SU-DHL-6 (cell line): ENCODE results near the gene TNRC6B.
"Not testable (repeated sequence)": the region's sequence is repeated elsewhere in the genome, so short reads cannot be mapped to it uniquely, and the experiment has no call there.

ENCODE experiments used
- H2AFZ ChIP-seq: fragments of 200-600 bp; sonication (generic); 2 replicates; pipeline ENCODE4 v1.6.1; 2014; ENCODE audit warnings: low read depth, mild to moderate bottlenecking, moderate library complexity, mixed read lengths, antibody characterized with exemption, low read length; ENCODE audit not compliant: severe bottlenecking
- H3F3A ChIP-seq: fragments of 200-600 bp; shearing (Covaris generic); 2 replicates; pipeline ENCODE4 v1.6.0; 2016; ENCODE audit warnings: antibody characterized with exemption, mild to moderate bottlenecking; ENCODE audit not compliant: insufficient read depth
- H3K27ac ChIP-seq: fragments of 200-600 bp; sonication (generic); 2 replicates; pipeline ENCODE4 v1.5.1; 2016; ENCODE audit warnings: low read depth, mild to moderate bottlenecking, low read length, moderate library complexity, mixed read lengths
- H3K27me3 ChIP-seq: fragments of 200-600 bp; sonication (generic), shearing (Covaris generic); 2 replicates; pipeline ENCODE4 v1.6.0; 2014; ENCODE audit warnings: mild to moderate bottlenecking, low read length
- H3K36me3 ChIP-seq: fragments of 200-600 bp; sonication (generic); 2 replicates; pipeline ENCODE4 v1.6.1; 2014; ENCODE audit warnings: mild to moderate bottlenecking, low read length, mixed read lengths
- H3K4me2 ChIP-seq: fragments of 300-600, 200-600 bp; shearing (Covaris generic), sonication (generic); 2 replicates; pipeline ENCODE4 v1.6.0; 2014; ENCODE audit warnings: low read length, low read depth, mild to moderate bottlenecking; ENCODE audit not compliant: poor library complexity, severe bottlenecking
- H3K4me3 ChIP-seq: fragments of 200-600 bp; sonication (generic); 2 replicates; pipeline ENCODE4 v1.5.1; 2014; ENCODE audit warnings: antibody characterized with exemption, low read length, mild to moderate bottlenecking, mixed read lengths; ENCODE audit not compliant: insufficient read depth, poor library complexity, severe bottlenecking
- H3K79me2 ChIP-seq: fragments of 200-600 bp; sonication (generic); 2 replicates; pipeline ENCODE4 v1.6.1; 2014; ENCODE audit warnings: mild to moderate bottlenecking, low read length, moderate library complexity; ENCODE audit not compliant: insufficient read depth
- H3K9ac ChIP-seq: fragments of 200-600 bp; sonication (generic); 2 replicates; pipeline ENCODE4 v1.7.0; 2014; ENCODE audit warnings: mild to moderate bottlenecking, low read length
- H3K9me2 ChIP-seq: fragments of 200-600 bp; sonication (generic); replicated peaks from 2 replicates; pipeline ENCODE4 v1.6.1; 2014; ENCODE audit warnings: low read length; ENCODE audit not compliant: insufficient read depth
- H3K9me3 ChIP-seq: fragments of 200-600 bp; sonication (generic); 2 replicates; pipeline ENCODE4 v1.6.1; 2014; ENCODE audit warnings: low read length, mixed read lengths; ENCODE audit not compliant: insufficient read depth
- H4K20me1 ChIP-seq: fragments of 200-600 bp; sonication (generic); 2 replicates; pipeline ENCODE4 v1.6.1; 2014; ENCODE audit warnings: low read depth, mild to moderate bottlenecking, antibody characterized with exemption, low read length, moderate library complexity, mixed read lengths
- EZH2phosphoT487 ChIP-seq: fragments of 200-600 bp; sonication (generic), shearing (Covaris generic); conservative IDR thresholded peaks from 2 replicates; pipeline ENCODE4 v1.6.1; 2018; ENCODE audit warnings: mild to moderate bottlenecking, antibody characterized with exemption, low read length, moderate library complexity, mixed read lengths
- TF ChIP-seq, protein P1 (sequence below): fragments of 200-600 bp; sonication (generic); IDR thresholded peaks from one replicate; pipeline ENCODE4 v1.5.1; 2017; ENCODE audit warnings: antibody characterized with exemption, mild to moderate bottlenecking, low read length, moderate library complexity; ENCODE audit not compliant: insufficient read depth, poor library complexity, severe bottlenecking

Gene TNRC6B

DNA sequence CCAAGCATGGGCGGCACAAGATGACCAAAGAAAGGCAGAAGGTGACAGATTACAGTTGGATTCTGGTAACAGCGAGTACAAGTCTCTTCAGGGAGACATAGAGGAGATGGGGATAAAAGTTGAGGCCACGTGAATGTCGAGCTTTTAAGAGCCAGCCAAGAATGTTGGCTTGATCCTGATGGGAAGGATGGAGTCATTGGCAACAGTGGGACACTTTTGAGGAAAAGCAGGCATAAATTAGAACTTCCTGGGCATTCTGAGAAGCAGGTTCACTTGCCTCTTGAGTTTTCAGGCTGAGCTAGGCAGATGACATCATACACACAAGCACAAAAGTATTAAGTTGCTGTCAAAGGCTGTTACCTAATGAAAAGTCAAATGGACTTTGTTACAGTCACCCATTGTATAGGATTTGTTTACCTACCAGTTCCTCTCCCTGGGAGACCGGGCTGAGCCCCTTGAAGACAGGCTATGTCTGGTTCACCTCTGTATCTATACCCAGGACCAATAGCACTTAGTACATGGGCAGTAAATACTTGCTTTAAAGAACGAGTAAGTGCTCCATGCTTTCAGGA lies 41.1 kb downstream of the TNRC6B start:
- H3F3A ChIP-seq = peaks cover 20% of the 10 kb centered on the region
- no peak overlapping the region for H3K9ac ChIP-seq
- H3K9me2 ChIP-seq = no peaks in the 10 kb centered on the region
- H3K27me3 ChIP-seq = no peaks in the 10 kb centered on the region
- H2AFZ ChIP-seq = no peak overlapping the region
- H4K20me1 ChIP-seq = no peaks in the 10 kb centered on the region
- no peak overlapping the region for H3K4me3 ChIP-seq
- TF ChIP-seq EZH2phosphoT487 = no peak
- TF ChIP-seq, protein P1, sequence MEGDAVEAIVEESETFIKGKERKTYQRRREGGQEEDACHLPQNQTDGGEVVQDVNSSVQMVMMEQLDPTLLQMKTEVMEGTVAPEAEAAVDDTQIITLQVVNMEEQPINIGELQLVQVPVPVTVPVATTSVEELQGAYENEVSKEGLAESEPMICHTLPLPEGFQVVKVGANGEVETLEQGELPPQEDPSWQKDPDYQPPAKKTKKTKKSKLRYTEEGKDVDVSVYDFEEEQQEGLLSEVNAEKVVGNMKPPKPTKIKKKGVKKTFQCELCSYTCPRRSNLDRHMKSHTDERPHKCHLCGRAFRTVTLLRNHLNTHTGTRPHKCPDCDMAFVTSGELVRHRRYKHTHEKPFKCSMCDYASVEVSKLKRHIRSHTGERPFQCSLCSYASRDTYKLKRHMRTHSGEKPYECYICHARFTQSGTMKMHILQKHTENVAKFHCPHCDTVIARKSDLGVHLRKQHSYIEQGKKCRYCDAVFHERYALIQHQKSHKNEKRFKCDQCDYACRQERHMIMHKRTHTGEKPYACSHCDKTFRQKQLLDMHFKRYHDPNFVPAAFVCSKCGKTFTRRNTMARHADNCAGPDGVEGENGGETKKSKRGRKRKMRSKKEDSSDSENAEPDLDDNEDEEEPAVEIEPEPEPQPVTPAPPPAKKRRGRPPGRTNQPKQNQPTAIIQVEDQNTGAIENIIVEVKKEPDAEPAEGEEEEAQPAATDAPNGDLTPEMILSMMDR = no peak
- H3K27ac ChIP-seq = no peak overlapping the region
- no peaks in the 10 kb centered on the region for H3K36me3 ChIP-seq
- no peak overlapping the region for H3K4me2 ChIP-seq
- H3K9me3 ChIP-seq = no peaks in the 10 kb centered on the region
- H3K79me2 ChIP-seq = peaks cover 93% of the 10 kb centered on the region

DNA sequence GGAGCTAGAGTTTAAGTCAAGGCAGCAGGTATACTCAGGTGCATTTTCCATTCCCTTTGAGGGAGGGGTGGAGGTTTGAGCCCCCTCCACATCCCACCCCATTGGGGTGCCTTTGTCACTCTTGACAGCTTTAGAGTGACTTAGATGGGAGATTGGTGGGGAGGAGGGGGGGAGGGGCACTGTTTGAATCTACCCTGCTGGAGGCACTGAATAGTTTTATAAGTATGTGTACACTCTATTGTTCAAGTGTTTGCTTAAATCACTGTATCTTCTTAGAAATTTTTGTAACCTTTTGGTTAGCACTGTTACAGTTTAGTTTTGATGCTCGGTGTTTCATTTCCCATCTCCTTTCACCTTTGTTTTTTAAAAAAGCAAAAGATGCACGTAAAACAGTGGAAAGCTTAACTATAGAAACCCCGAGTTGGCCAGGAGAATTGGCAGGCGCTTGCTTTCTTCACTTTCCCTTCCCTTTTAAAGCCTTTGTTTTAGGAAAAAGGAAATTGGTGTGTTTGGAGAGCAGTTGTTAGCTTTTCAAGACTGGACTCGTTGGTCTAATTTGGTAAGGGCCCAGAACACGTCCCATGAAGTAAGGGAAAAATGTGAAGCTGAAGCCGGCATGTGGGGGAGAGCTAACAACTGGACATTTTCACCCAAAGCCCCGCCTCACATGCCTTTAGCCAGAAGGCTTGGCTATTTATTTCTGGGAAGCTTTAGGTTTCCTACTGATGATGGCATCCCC lies 42.8 kb downstream of the TNRC6B start:
- Histone ChIP-seq H3K27me3 (no peaks in the 10 kb centered on the region), H3K9me2 (no peaks in the 10 kb centered on the region), H3K27ac (no peak overlapping the region), H3F3A (peaks cover 13% of the 10 kb centered on the region), H2AFZ (no peak overlapping the region), H3K4me3 (no peak overlapping the region), H3K79me2 (peaks cover 89% of the 10 kb centered on the region), H4K20me1 (no peaks in the 10 kb centered on the region), H3K4me2 (no peak overlapping the region), H3K36me3 (no peaks in the 10 kb centered on the region), H3K9me3 (no peaks in the 10 kb centered on the region), H3K9ac (no peak overlapping the region)
- TF ChIP-seq, protein P1 = no peak
- no peak for TF ChIP-seq EZH2phosphoT487

DNA sequence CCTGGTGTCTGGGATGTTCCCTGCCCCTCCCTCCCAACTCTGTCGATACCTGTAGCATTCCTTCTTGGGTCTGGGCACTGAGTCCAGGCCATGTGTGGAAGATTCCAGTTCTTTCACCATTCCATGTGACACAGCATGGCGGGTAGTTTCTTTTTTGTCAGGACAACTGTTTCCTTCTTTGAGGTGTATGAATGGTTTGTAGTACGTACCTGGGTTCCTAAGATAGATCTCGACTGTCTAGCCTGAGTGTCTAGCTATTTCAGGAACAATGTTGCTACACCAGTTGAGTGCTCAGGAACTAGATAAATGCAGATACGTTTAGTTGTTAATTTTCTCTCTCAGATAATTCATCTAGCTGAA lies 43.3 kb downstream of the TNRC6B start:
- no peaks in the 10 kb centered on the region for H3K9me2 ChIP-seq
- H3K36me3 ChIP-seq = no peaks in the 10 kb centered on the region
- no peaks in the 10 kb centered on the region for H4K20me1 ChIP-seq
- H3K4me3 ChIP-seq = no peak overlapping the region
- no peak overlapping the region for H3K9ac ChIP-seq
- H3K27ac ChIP-seq = no peak overlapping the region
- peaks cover 9% of the 10 kb centered on the region; the same call in 1 of the 2 replicates for H3F3A ChIP-seq
- no peaks in the 10 kb centered on the region for H3K27me3 ChIP-seq
- H3K79me2 ChIP-seq = peaks cover 90% of the 10 kb centered on the region
- H2AFZ ChIP-seq = no peak overlapping the region
- H3K4me2 ChIP-seq = no peak overlapping the region
- H3K9me3 ChIP-seq = no peaks in the 10 kb centered on the region
- TF ChIP-seq, protein P1 = no peak
- no peak for TF ChIP-seq EZH2phosphoT487

DNA sequence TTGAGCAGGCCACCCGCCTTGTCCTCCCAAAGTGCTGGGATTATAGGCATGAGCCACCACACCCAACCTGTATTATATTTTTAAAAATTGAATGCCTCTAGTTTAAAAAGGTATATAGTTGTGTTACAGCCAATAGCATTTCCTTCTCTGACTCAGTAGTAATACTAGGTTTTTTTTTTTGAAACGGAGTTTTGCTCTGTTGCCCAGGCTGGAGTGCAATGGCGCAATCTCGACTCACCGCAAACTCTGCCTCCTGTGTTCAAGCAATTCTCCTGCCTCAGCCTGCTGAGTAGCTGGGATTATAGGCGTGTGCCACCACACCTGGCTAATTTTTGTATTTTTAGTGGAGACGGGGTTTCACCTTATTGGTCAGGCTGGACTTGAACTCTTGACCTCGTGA lies 45.3 kb downstream of the TNRC6B start:
- not testable (repeated sequence) for H4K20me1 ChIP-seq, H3K9ac ChIP-seq, H3F3A ChIP-seq, H3K36me3 ChIP-seq, H3K9me3 ChIP-seq, H3K27me3 ChIP-seq, H3K9me2 ChIP-seq, H3K4me3 ChIP-seq, H2AFZ ChIP-seq, H3K4me2 ChIP-seq, H3K27ac ChIP-seq
- H3K79me2 ChIP-seq = peaks cover 86% of the 10 kb centered on the region
